C4-2B (cell line): ENCODE results near the gene PIK3R6.

Source experiments
- CTCF ChIP-seq: fragments of 450-650 bp; conservative IDR thresholded peaks from 2 replicates; pipeline ENCODE4 v1.5.1; 2017; ENCODE audit warnings: mild to moderate bottlenecking
- ZFX ChIP-seq: fragments of 450-650 bp; IDR thresholded peaks from 2 replicates; pipeline ENCODE4 v1.6.1; 2017

- TF ChIP-seq CTCF (no peak), ZFX (no peak)
Measured at GRCh38 chr17:8875436-8875835, 8.0 kb upstream of the PIK3R6 start.
